Measurements from ENCODE around the gene PTPN9. TPM values are rescaled to one million over a fixed set of nuclear protein-coding genes. Genes with fewer than 3 reads are reported as not detected.

The PTPN9 gene
- total RNA-seq, 4 donors from 2014 or later = 11.7 to 20.9 (median 15.7) TPM

GRCh38 chr15:75455424-75455981 lies 123.6 kb downstream of the PTPN9 start:
- no peak for TF ChIP-seq CTCF (IDR thresholded peaks at IDR 0.05; ENCODE audit: low read depth)

GRCh38 chr15:75454471-75455378 lies 124.4 kb downstream of the PTPN9 start:
- TF ChIP-seq CTCF (IDR thresholded peaks at IDR 0.05; ENCODE audit: low read depth) = no peak

GRCh38 chr15:75453703-75454470 lies 125.2 kb downstream of the PTPN9 start:
- no peak for TF ChIP-seq CTCF (IDR thresholded peaks at IDR 0.05; ENCODE audit: low read depth)

GRCh38 chr15:75452865-75453702 lies 126.0 kb downstream of the PTPN9 start:
- TF ChIP-seq CTCF (IDR thresholded peaks at IDR 0.05; ENCODE audit: low read depth) = no peak

- TF ChIP-seq CTCF (IDR thresholded peaks at IDR 0.05; ENCODE audit: low read depth) = no peak
Observed at GRCh38 chr15:75452364-75452864, 126.7 kb downstream of the PTPN9 start.

GRCh38 chr15:75451674-75452363 lies 127.3 kb downstream of the PTPN9 start, which contains the start of gene SIN3A:
SIN3A (minus strand) TSS chr15:75451690; CDS start chr15:75430375, 21,315 bp downstream.
- TF ChIP-seq CTCF (IDR thresholded peaks at IDR 0.05; ENCODE audit: low read depth) = no peak
